HG03060 (cell line): ENCODE data around the gene KCTD5.

Experiments used
- ATAC-seq: cut with Tn5 transposase; IDR thresholded peaks from one replicate; pipeline ENCODE4 v1.9.1; 2021; ENCODE audit warnings: low read depth, moderate number of reproducible peaks; ENCODE audit not compliant: unreplicated experiment

The KCTD5 gene

DNA sequence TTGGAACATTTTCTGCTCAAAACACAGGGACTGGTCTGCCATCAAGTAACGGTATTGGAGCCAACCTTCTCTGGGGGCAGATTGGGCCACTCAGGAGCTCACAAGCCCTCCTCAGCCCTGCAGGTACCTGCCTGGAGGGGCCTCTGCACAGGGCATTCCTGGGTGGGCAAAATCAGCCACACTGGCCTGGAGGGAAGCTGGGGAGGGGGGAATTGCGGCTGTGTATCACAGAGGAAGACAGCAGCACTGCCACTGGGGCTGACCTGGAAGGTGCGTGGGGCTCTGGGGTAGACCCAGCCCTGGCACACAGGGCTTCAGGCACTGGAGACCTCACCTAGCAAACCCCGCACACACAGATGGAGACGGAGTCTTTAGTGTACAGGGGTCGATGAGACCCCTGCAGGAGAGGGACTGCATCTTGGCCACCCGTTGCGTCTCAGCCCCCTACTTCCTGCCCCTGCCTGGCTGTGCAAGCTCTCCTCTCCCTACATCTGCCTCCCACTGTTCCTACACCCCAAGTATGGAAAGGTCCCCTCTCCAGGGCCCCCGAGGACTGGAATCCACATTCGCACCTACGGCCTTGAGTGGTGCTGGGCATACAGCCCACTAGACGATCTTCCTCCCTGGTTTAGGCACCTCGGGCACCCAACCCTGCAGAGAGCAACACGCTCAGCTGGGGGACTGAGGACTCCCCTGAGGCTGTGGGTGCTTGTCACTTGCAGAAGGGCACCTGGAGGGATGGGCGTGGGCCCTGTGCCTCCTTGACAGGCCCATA is 63.0 kb downstream of the KCTD5 start:
- ATAC-seq, result no peak

DNA sequence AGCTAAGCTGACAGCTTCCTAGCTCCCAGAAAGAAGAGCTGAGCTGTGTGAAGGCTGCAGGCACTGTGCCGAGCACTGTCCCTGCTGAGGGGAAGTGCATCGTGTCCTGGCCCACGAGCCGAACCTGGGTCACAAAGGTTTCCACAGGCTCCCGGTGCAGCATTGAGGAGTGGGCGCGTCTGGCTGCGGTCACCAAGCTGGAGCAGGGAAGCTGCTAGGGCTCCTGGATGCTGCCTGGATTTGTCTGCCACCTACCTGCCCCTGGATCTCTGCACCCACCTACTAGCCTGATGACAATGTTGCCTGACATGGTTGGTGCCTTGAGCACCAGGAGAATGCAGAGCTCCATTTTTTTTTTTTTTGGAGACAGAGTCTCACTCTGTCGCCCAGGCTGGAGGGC is 63.6 kb downstream of the KCTD5 start:
- ATAC-seq, result no peak

DNA sequence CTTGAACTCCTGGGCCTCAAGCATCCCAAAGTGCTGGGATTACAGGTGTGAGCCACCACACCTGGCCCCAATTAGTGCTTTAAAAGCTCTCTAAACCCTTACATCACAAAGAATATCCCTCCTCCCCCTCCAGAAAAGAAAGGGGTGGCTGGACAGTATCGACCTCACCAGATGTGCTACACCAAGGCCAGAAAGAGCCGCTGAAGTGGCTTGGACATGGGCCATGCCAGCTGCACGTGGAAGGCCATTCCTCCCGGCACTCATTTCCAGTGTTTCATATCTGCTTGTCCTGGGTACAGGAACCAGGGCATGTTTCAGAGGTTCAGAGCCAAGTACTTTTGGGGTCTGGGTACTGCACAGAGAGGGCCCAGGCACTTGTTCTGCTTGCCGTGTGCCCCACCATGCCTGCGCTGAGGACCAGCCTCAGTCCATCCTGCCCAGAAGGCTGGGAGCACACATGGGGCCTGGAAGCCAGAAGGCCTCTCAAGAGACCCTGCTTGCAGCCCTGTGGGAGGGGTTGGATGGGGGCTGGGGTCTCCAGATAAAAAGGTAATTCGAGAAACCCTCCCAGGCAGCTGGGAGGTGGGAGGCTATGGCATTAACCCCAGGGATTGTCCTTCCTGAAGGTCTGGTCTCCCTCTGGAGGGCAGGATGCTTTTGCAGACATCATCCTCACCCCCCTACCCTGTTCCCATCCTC is 66.6 kb downstream of the KCTD5 start:
- ATAC-seq, result no peak

DNA sequence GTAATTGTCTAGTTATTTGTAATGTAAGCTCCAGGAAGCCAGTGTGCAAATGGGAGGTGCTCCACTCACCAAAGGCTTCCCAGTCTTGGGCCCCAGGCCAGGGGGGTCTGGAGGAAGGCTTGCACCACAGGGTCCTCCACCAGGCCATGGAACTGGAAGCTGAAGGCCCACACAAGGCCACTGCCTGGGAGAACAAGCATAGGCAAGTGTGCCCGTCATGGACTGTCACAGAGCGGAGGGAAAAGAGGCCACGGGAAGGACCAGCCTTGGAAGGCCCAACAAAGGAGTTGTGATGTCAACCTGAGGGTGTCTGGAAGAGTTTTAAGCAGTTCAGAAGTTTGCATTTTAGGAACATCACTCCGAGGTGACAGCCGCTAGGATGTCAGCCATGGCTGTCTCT is 67.2 kb downstream of the KCTD5 start:
- ATAC-seq, result no peak

DNA sequence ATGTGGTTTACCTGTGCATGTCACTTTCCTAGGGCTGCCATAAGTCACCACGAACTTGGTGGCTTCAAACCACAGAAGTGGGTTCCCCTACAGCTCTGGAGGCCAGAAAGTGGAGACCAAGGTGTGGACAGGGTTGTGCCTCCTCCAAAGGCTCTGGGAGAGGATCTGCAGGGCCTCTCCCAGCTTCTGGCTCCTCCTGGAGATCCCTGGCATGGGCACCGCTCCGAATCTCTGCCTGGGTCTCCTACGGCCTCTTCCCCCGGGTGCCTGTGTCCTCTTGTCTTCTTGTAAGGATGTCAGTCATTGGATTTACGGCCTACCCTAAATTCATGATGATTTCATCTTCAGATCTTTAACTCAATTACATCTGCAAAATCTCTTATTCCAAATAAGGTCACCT is 67.6 kb downstream of the KCTD5 start:
- no peak for ATAC-seq

DNA sequence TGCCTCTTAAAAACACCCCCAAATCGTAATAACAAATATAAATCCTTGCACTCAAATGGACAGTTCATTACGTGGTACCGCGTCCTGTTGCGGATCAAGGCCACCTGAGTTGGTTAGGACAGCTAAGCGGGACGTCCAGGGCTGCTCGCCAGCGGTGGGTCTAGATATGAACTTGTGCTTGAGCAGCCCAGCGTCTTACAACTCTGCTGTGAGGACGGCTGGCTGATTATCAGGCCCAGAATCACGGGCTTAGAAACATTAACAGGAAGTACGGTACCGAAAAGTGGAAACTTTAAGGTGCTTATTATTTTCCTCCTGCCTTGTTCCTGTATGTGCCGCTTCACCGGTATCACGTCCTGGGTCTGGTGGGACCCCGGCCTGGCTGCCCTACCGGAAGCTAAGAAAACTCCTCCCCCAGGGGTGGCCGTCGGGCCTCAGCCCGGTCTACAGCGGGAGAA is 69.3 kb downstream of the KCTD5 start:
- ATAC-seq, result peak; percentile 18

DNA sequence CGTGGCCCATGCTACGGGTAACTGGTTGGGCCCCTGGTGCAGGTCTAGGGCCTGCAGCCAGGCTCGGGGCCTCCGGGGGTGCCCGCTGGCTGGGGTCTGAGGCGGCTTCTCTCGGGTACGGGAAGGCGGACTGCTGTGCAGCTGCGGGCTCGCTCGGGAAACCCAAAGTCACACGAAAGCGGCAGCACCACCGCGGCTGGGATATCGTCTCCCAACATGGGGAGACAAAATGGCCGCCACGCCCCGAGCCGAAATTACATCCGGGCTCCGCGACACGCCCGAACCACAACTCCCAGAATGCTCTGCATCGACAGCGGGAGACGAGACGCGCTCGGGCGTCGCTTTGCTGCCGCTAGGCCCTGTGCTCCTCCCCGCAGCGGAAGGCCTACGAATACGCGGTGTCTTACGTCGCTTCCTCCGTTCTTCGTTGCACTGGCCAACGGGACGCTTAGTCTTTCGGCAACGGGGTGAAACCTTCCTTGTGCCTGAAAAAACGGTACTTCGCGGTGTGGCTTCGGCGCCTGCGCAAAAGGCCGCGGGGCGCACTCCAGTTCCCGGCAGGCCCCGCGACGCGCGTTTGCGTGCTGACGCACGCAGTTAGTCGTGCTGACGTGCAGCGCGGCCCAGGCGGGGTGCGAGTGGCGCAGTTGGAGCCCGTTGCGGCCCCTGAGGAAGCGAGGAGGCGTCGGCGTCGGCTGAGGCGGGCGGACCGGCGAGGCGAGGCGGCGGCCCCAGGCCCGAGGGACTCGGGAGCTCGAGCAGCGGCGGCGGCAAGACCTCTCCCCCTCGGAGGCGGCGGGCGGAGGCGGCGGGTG is 69.9 kb downstream of the KCTD5 start, which contains the start of gene SRRM2:
SRRM2 (plus strand) TSS at position 604 of the 815 bp plus-strand sequence. CDS start 3,727 bp downstream, outside the sequence.
- peak; percentile 62 for ATAC-seq

DNA sequence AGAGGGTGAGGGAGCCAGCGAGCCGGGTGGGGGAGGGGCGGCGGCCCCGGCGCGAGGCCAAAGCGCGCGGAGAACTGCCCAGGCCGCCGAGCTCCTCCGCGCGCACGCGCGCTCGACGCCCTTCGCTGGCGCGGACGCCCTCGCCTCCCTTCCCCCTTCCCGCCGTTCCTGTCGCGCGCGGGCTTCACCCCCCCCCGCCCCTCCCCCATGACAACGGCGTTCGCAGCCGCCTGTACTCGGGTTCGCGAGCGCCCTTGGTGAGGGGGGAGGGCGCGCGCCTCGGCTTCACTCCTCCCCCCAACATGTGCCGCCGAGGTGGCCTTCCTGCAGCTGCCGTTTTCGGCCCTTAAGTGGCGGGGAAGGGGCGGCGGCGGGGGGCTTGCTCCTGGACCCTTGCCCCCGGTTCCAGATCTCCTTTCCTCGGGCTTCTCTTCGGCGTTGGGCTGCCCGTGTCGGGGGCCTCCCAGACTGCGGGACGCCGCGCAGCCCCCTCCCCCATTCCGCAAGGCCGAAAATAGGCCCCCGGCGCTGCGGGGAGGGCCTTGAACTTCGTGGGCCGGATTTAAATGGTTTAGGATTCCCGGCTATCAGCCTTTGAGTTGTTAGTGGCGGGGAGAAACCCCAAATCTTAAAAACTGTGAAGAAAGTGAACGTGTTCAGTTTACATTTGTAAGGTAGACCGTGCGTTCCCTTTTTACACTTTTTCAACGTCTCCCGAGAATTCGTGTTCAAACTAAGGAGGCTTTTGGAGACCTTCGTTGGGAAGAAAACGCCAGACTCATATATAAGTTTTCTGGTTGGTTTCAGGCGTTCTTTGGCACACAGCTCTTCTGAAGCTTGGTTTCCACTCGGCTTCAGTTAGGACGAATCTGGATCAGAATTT is 70.8 kb downstream of the KCTD5 start:
- no peak for ATAC-seq

DNA sequence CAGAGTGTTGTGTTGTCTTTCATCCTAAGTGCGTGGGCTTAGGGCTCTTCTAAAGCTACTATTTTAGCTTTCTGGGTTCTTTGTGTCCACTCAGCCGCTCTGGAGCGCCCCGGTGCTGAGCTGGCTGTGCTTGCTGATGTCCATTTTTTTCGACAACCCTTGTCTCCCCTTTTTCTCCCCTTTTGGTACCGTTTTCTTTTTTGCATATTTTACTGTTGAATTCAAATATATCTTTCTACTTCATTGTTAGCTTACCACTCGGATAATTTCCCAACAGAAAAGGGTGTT is 71.4 kb downstream of the KCTD5 start:
- no peak for ATAC-seq

DNA sequence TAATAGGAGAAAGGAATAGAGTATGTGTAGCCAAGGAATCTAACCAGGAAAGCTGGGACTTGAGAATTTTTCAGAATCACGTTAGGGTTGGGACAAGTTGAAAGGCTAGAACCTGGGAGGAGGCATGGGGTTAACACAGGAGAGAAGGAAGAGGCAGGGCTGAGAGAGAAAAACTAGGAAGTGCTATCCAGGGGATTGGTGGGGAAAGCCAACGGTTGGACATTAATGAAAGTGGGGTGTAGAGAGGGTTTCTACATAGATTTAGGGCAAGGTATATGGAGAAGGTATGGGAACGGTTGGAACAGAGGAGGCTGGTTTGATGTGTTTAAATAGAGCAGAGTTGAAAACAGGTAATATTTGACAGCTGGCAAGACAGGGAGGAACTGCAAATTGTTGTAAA is 72.8 kb downstream of the KCTD5 start:
- ATAC-seq, result no peak

DNA sequence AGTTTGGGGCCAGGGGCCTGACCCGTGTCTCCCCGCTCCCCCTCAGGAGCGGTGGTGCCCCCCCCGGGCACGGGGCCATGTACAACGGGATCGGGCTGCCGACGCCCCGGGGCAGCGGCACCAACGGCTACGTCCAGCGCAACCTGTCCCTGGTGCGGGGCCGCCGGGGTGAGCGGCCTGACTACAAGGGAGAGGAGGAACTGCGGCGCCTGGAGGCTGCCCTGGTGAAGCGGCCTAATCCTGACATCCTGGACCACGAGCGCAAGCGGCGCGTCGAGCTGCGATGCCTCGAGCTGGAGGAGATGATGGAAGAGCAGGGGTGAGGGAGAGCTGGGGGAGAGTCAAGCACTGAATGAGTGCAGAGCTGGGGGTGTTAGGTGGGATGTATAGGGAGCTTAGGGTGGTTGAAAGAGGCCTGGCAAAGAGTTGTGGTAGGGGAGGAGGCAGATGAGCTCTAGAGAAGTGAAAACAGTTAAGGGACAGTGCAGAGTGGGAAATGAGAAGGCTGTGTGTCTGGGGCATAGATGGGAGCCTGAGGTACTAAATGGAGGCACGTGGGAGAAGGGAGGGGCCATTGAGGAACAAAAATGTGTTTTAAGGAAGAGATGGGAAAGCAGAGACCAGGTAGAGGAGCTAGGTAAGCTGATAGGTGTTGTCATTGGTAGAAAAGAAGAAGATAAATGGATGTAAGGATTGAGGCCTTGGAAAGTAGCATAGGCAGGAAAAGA is 74.1 kb downstream of the KCTD5 start:
- no peak for ATAC-seq

DNA sequence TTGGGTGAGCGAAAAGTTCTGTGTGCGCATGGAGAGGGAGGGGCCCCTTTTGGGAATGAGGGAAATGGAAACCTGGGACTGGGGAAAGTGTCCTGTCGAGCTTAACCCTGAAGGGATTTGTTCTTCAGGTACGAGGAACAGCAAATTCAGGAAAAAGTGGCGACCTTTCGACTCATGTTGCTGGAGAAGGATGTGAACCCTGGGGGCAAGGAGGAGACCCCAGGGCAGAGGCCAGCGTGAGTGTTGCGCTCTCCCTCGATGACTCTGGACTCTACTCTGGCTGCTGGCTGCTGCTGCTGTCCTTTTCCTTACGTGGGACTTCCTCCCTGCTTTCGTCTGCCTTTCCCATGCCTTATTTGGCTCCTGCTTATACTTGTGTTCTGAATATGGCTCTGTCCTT is 75.0 kb downstream of the KCTD5 start:
- ATAC-seq, result no peak
